Testis (tissue), 3 donors: ENCODE results near the gene RBM33. TPM values are rescaled to one million over a fixed set of nuclear protein-coding genes. Genes with fewer than 3 reads are reported as not detected.

ENCODE experiments used
- DNase-seq: peaks from one replicate; pipeline ENCODE4 v3.0.0-alpha.2; 2019
- H3K27ac ChIP-seq, 2 donors: fragments of 200-600 bp; sonication (generic); one replicate each; pipeline ENCODE4 v1.5.1; 2019
- H3K27me3 ChIP-seq: fragments of 200-600 bp; sonication (generic); one replicate; pipeline ENCODE4 v1.5.1; 2019
- H3K36me3 ChIP-seq: fragments of 200-600 bp; sonication (generic); one replicate; pipeline ENCODE4 v1.5.1; 2017; ENCODE audit warnings: low read depth; ENCODE audit errors: missing control alignments
- H3K4me1 ChIP-seq: fragments of 200-600 bp; sonication (generic); one replicate; pipeline ENCODE4 v1.5.1; 2019
- H3K4me3 ChIP-seq, 2 donors: fragments of 200-600 bp; sonication (generic); one replicate each; pipeline ENCODE4 v1.5.1; 2017 to 2019
- H3K9me3 ChIP-seq: fragments of 200-600 bp; sonication (generic); one replicate; pipeline ENCODE4 v1.5.1; 2017
- CTCF ChIP-seq, 3 experiments: fragments of 450-650 bp in 2 of 3; fragments of 200-600 bp in 1 of 3; sonication (generic) in 1 of 3; IDR thresholded peaks; one replicate each; pipeline ENCODE4 v1.5.1; 2016 to 2019; ENCODE audit warnings: antibody characterized with exemption in 3 of 3, mild to moderate bottlenecking in 2 of 3, moderate library complexity in 1 of 3
- POLR2A ChIP-seq: fragments of 450-650 bp; IDR thresholded peaks from one replicate; pipeline ENCODE4 v1.6.1; 2017; ENCODE audit warnings: antibody characterized with exemption, mild to moderate bottlenecking, moderate library complexity
- WGBS, 2 donors: methylation state at CpG; one replicate each; pipeline ENCODE4 v1.1.5; 2018; 5-methylcytosine and 5-hydroxymethylcytosine counted together
- intact Hi-C: fragments of 100-400 bp; cut with DNase I; formaldehyde crosslinking; loops from one replicate; pipeline ENCODE4 v1.15.1; 2023; ENCODE audit warnings: low total_unique reads
- polyA plus RNA-seq: library from polyadenylated mRNA; stranded (reverse); fragments of 350-450 nt; fragmentation: Illumina TruSeq; extraction: RNeasy Lipid Tissue Mini Kit (QIAGEN cat#74804); gene quantifications from one replicate; pipeline ENCODE4 v1.2.3, GENCODE V29; 2014; ENCODE audit warnings: low read depth, low replicate concordance; ENCODE audit not compliant: insufficient read depth
- total RNA-seq, 2 donors: library from RNA; depleted of rRNA; stranded (reverse); fragments of >200 nt; gene quantifications; one replicate each; pipeline ENCODE4 v1.2.3, GENCODE V29; 2016

RBM33 gene
- total and polyA plus RNA-seq, 3 donors from 2014 or later, result 27.3 to 104 (median 93.4) TPM

GRCh38 chr7:155824227-155824886 lies 179.9 kb downstream of the RBM33 start:
- TF ChIP-seq CTCF (IDR thresholded peaks at IDR 0.05), result no peak
- no peak for TF ChIP-seq POLR2A
- DNase-seq, result no peak
- intact Hi-C loops, result no loop called here
- Histone ChIP-seq H3K27me3 (no peaks in the 10 kb centered on the region), H3K4me1 (no peaks in the 10 kb centered on the region), H3K36me3 (no peaks in the 10 kb centered on the region), H3K4me3 (no peak overlapping the region), H3K9me3 (no peaks in the 10 kb centered on the region), H3K27ac (no peak overlapping the region)
- WGBS, 2 donors, result 79 to 86% methylated on average over 17 of the region's 17 CpGs

GRCh38 chr7:155825336-155825735 lies 180.9 kb downstream of the RBM33 start:
- Histone ChIP-seq H3K9me3 (no peaks in the 10 kb centered on the region), H3K36me3 (no peaks in the 10 kb centered on the region), H3K4me1 (no peaks in the 10 kb centered on the region), H3K27me3 (no peaks in the 10 kb centered on the region), H3K27ac (no peak overlapping the region), H3K4me3 (no peak overlapping the region)
- no peak for DNase-seq
- TF ChIP-seq POLR2A, result no peak
- no peak for TF ChIP-seq CTCF (IDR thresholded peaks at IDR 0.05)
- WGBS, 2 donors, result 83 to 84% methylated on average over 3 of the region's 3 CpGs
- intact Hi-C loops, result no loop called here

GRCh38 chr7:155829796-155830470 lies 185.5 kb downstream of the RBM33 start:
- no peaks in the 10 kb centered on the region for H3K27me3 ChIP-seq
- no peak overlapping the region for H3K27ac ChIP-seq
- H3K9me3 ChIP-seq, result no peaks in the 10 kb centered on the region
- no peak for DNase-seq
- TF ChIP-seq POLR2A, result no peak
- TF ChIP-seq CTCF (IDR thresholded peaks at IDR 0.05), result no peak
- H3K4me1 ChIP-seq, result no peaks in the 10 kb centered on the region
- intact Hi-C loops, result no loop called here
- no peaks in the 10 kb centered on the region for H3K36me3 ChIP-seq
- no peak overlapping the region for H3K4me3 ChIP-seq
- 74 to 78% methylated on average over 10 to 17 of the region's 17 CpGs for WGBS, 2 donors

Other genes with a start within 250 kb of the RBM33 start
- 1 to 10 TPM in 1 of 2 donors, under 1 TPM in 1; 0.81 to 1.6 TPM for gene EN2, start 186.5 kb upstream of the RBM33 start, total RNA-seq
- 1.6 TPM for gene EN2, start 186.5 kb upstream of the RBM33 start, polyA plus RNA-seq
- under 1 TPM; 0.31 to 0.47 TPM for gene CNPY1, start 98.1 kb upstream of the RBM33 start, total RNA-seq
- gene CNPY1, start 98.1 kb upstream of the RBM33 start, polyA plus RNA-seq, result 0.25 TPM
- under 1 TPM in 1 of 2 donors, not detected in 1; 0.06 TPM for gene SHH, start 167.8 kb downstream of the RBM33 start, total RNA-seq
- gene SHH, start 167.8 kb downstream of the RBM33 start, polyA plus RNA-seq, result 1.0 TPM